K562 (cell line): Measurements from ENCODE around the gene BCAM.

Experiments used
- BHLHE40 ChIP-seq: IDR thresholded peaks from 2 replicates; pipeline ENCODE4 v1.6.1; 2011; ENCODE audit warnings: low read length, improper control_type of control experiment
- CBX3 ChIP-seq, 2 experiments: IDR thresholded peaks; 1 replicate in 1 of 2; 2 replicates in 1 of 2; pipeline ENCODE4 v1.6.1; 2012; ENCODE audit warnings: inconsistent platforms in 2 of 2, low read length in 2 of 2, borderline replicate concordance in 1 of 2, control low read depth in 1 of 2
- CREB1 ChIP-seq, 2 experiments: sonication (generic) in 1 of 2; formaldehyde crosslinking in 1 of 2; IDR thresholded peaks; 2 replicates each; pipeline versions ENCODE4 v1.6.1 to v1.8.0; 2012 to 2022; ENCODE audit warnings: inconsistent platforms in 1 of 2, mild to moderate bottlenecking in 1 of 2, missing genetic modification reagents in 1 of 2, moderate library complexity in 1 of 2
- POLR2A ChIP-seq: fragments of 450-650 bp; conservative IDR thresholded peaks from 2 replicates; pipeline ENCODE4 v1.6.1; 2016
- RAD21 ChIP-seq, 2 experiments: fragments of 250-450 bp in 1 of 2; fragments of 450-650 bp in 1 of 2; sonication (Bioruptor Pico) in 1 of 2; formaldehyde crosslinking in 1 of 2; IDR thresholded peaks in 1 of 2; conservative IDR thresholded peaks in 1 of 2; 2 replicates each; pipeline versions ENCODE4 v1.4.0 to v1.8.0; 2020 to 2022; ENCODE audit warnings: mild to moderate bottlenecking in 2 of 2, moderate library complexity in 1 of 2
- RAD51 ChIP-seq: fragments of 450-650 bp; IDR thresholded peaks from 2 replicates; pipeline ENCODE4 v1.7.1; 2016; ENCODE audit warnings: low read depth, mild to moderate bottlenecking, borderline replicate concordance
- RHOXF2B ChIP-seq: fragments of 250-450 bp; sonication (Bioruptor Pico); conservative IDR thresholded peaks from 2 replicates; pipeline ENCODE4 v1.5.1; 2021
- ZNF274 ChIP-seq: IDR thresholded peaks from 2 replicates; pipeline ENCODE4 v1.6.1; 2011; ENCODE audit warnings: low read depth, mild to moderate bottlenecking, low read length, moderate library complexity, borderline replicate concordance
- TF ChIP-seq, protein P1 (sequence below): fragments of 450-650 bp; formaldehyde crosslinking; IDR thresholded peaks from 2 replicates; pipeline ENCODE4 v1.4.0; 2020; ENCODE audit warnings: mild to moderate bottlenecking, mixed read lengths
- TF ChIP-seq, protein P2 (sequence below): fragments of 250-450 bp; sonication (Bioruptor Pico); IDR thresholded peaks from 2 replicates; pipeline ENCODE4 v1.5.1; 2021; ENCODE audit warnings: mild to moderate bottlenecking
- TF ChIP-seq, protein P3 (sequence below): sonication (generic); formaldehyde crosslinking; IDR thresholded peaks from 2 replicates; pipeline ENCODE4 v1.8.0; 2022; ENCODE audit warnings: mild to moderate bottlenecking, missing genetic modification reagents
- TF ChIP-seq, protein P4 (sequence below): fragments of 450-650 bp; formaldehyde crosslinking; IDR thresholded peaks from 2 replicates; pipeline ENCODE4 v1.4.0; 2020; ENCODE audit warnings: mild to moderate bottlenecking, moderate library complexity
- TF ChIP-seq, protein P5 (sequence below): sonication (generic); formaldehyde crosslinking; IDR thresholded peaks from 2 replicates; pipeline ENCODE4 v1.4.0; 2020; ENCODE audit warnings: mild to moderate bottlenecking, missing genetic modification reagents
- TF ChIP-seq, protein P6 (sequence below): fragments of 450-650 bp; IDR thresholded peaks from 2 replicates; pipeline ENCODE4 v1.6.1; 2014; ENCODE audit warnings: low read depth, mild to moderate bottlenecking, moderate library complexity, borderline replicate concordance

DNA sequence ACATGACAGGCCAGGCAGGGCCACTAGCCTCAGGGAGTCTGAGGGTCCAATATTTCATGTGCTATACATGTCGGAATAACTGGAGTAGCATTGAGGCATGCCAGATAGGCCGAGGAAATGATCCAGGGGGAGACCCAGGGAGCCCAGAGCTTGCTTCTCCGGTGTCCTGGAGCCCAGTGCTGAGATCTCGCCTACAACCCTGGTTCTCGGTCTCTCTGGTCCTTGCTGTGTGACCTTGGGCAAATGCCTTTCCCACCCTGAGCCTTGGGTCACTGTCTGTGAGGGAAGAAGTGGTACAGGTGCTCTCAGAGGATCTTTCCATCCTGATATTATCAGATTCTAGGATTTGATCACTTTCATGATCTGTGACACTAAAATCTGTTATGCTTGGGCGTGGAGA lies 19.9 kb upstream of the BCAM start:
- no peak for TF ChIP-seq CBX3 (IDR thresholded peaks at IDR 0.05; ENCODE audit: borderline replicate concordance in 1 of 2, low read length in 2 of 2)
- TF ChIP-seq RAD21 (CRISPR knock-in tag; conservative IDR thresholded peaks at IDR 0.05 in 1 of 2, IDR thresholded peaks at IDR 0.05 in 1 of 2), result no peak
- TF ChIP-seq, protein P1, sequence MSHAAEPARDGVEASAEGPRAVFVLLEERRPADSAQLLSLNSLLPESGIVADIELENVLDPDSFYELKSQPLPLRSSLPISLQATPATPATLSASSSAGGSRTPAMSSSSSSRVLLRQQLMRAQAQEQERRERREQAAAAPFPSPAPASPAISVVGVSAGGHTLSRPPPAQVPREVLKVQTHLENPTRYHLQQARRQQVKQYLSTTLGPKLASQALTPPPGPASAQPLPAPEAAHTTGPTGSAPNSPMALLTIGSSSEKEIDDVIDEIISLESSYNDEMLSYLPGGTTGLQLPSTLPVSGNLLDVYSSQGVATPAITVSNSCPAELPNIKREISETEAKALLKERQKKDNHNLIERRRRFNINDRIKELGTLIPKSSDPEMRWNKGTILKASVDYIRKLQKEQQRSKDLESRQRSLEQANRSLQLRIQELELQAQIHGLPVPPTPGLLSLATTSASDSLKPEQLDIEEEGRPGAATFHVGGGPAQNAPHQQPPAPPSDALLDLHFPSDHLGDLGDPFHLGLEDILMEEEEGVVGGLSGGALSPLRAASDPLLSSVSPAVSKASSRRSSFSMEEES (CRISPR knock-in tag), result no peak
- TF ChIP-seq, protein P2, sequence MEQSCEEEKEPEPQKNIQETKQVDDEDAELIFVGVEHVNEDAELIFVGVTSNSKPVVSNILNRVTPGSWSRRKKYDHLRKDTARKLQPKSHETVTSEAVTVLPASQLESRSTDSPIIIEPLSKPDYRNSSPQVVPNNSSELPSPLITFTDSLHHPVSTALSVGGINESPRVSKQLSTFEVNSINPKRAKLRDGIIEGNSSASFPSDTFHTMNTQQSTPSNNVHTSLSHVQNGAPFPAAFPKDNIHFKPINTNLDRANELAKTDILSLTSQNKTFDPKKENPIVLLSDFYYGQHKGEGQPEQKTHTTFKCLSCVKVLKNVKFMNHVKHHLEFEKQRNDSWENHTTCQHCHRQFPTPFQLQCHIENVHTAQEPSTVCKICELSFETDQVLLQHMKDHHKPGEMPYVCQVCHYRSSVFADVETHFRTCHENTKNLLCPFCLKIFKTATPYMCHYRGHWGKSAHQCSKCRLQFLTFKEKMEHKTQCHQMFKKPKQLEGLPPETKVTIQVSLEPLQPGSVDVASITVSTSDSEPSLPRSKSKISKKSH (CRISPR knock-in tag), result no peak
- TF ChIP-seq RAD51, result no peak
- no peak for TF ChIP-seq ZNF274
- TF ChIP-seq, protein P3, sequence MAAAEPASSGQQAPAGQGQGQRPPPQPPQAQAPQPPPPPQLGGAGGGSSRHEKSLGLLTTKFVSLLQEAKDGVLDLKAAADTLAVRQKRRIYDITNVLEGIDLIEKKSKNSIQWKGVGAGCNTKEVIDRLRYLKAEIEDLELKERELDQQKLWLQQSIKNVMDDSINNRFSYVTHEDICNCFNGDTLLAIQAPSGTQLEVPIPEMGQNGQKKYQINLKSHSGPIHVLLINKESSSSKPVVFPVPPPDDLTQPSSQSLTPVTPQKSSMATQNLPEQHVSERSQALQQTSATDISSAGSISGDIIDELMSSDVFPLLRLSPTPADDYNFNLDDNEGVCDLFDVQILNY, result no peak
- TF ChIP-seq, protein P4, sequence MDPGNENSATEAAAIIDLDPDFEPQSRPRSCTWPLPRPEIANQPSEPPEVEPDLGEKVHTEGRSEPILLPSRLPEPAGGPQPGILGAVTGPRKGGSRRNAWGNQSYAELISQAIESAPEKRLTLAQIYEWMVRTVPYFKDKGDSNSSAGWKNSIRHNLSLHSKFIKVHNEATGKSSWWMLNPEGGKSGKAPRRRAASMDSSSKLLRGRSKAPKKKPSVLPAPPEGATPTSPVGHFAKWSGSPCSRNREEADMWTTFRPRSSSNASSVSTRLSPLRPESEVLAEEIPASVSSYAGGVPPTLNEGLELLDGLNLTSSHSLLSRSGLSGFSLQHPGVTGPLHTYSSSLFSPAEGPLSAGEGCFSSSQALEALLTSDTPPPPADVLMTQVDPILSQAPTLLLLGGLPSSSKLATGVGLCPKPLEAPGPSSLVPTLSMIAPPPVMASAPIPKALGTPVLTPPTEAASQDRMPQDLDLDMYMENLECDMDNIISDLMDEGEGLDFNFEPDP (CRISPR knock-in tag), result no peak
- TF ChIP-seq, protein P5, sequence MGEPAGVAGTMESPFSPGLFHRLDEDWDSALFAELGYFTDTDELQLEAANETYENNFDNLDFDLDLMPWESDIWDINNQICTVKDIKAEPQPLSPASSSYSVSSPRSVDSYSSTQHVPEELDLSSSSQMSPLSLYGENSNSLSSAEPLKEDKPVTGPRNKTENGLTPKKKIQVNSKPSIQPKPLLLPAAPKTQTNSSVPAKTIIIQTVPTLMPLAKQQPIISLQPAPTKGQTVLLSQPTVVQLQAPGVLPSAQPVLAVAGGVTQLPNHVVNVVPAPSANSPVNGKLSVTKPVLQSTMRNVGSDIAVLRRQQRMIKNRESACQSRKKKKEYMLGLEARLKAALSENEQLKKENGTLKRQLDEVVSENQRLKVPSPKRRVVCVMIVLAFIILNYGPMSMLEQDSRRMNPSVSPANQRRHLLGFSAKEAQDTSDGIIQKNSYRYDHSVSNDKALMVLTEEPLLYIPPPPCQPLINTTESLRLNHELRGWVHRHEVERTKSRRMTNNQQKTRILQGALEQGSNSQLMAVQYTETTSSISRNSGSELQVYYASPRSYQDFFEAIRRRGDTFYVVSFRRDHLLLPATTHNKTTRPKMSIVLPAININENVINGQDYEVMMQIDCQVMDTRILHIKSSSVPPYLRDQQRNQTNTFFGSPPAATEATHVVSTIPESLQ (CRISPR knock-in tag), result no peak
- no peak for TF ChIP-seq CREB1 (IDR thresholded peaks at IDR 0.05)
- no peak for TF ChIP-seq CREB1 (CRISPR knock-in tag; IDR thresholded peaks at IDR 0.05)
- no peak for TF ChIP-seq POLR2A
- TF ChIP-seq, protein P6, sequence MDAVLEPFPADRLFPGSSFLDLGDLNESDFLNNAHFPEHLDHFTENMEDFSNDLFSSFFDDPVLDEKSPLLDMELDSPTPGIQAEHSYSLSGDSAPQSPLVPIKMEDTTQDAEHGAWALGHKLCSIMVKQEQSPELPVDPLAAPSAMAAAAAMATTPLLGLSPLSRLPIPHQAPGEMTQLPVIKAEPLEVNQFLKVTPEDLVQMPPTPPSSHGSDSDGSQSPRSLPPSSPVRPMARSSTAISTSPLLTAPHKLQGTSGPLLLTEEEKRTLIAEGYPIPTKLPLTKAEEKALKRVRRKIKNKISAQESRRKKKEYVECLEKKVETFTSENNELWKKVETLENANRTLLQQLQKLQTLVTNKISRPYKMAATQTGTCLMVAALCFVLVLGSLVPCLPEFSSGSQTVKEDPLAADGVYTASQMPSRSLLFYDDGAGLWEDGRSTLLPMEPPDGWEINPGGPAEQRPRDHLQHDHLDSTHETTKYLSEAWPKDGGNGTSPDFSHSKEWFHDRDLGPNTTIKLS, result no peak
- no peak for TF ChIP-seq BHLHE40
- no peak for TF ChIP-seq RHOXF2B (CRISPR knock-in tag)
